Liver (tissue), 9 donors: ENCODE results near the gene SIL1. TPM values are rescaled to one million over a fixed set of nuclear protein-coding genes. Genes with fewer than 3 reads are reported as not detected.

Experiments used
- DNase-seq: peaks from one replicate; pipeline ENCODE4 v3.0.0-alpha.2; 2017; ENCODE audit warnings: low spot score
- H3K27ac ChIP-seq, 2 donors: one replicate each; pipeline ENCODE4 v1.7.0; 2013; ENCODE audit warnings: inconsistent platforms in 2 of 2, low read length in 2 of 2, control low read depth in 1 of 2, low read depth in 1 of 2, mild to moderate bottlenecking in 1 of 2
- H3K27me3 ChIP-seq, 4 donors: one replicate each; pipeline versions ENCODE4 v1.6.1 to v1.7.0; 2013; ENCODE audit warnings: low read length in 3 of 4, inconsistent platforms in 1 of 4, mild to moderate bottlenecking in 1 of 4, moderate library complexity in 1 of 4; ENCODE audit not compliant: control insufficient read depth in 4 of 4, insufficient read depth in 4 of 4
- H3K36me3 ChIP-seq, 4 donors: one replicate each; pipeline versions ENCODE4 v1.6.1 to v1.7.0; 2013; ENCODE audit warnings: low read length in 3 of 4, mild to moderate bottlenecking in 3 of 4, low read depth in 1 of 4, moderate library complexity in 1 of 4; ENCODE audit not compliant: control insufficient read depth in 4 of 4, insufficient read depth in 3 of 4
- H3K4me1 ChIP-seq, 4 donors: one replicate each; pipeline versions ENCODE4 v1.6.1 to v1.7.0; 2013; ENCODE audit warnings: low read length in 3 of 4, mild to moderate bottlenecking in 3 of 4, moderate library complexity in 1 of 4; ENCODE audit not compliant: control insufficient read depth in 4 of 4, insufficient read depth in 4 of 4
- H3K4me3 ChIP-seq, 3 donors: one replicate each; pipeline versions ENCODE4 v1.6.1 to v1.7.0; 2013; ENCODE audit warnings: low read length in 3 of 3, control low read depth in 1 of 3, low read depth in 1 of 3, mild to moderate bottlenecking in 1 of 3
- H3K9ac ChIP-seq, 2 donors: one replicate each; pipeline ENCODE4 v1.7.0; 2013; ENCODE audit warnings: low read length in 2 of 2, mild to moderate bottlenecking in 2 of 2, moderate library complexity in 2 of 2, control low read depth in 1 of 2, low read depth in 1 of 2
- H3K9me3 ChIP-seq, 4 donors: one replicate each; pipeline versions ENCODE4 v1.6.1 to v1.7.0; 2013; ENCODE audit warnings: low read length in 3 of 4; ENCODE audit not compliant: control insufficient read depth in 4 of 4
- FOXA1 ChIP-seq: IDR thresholded peaks from 2 replicates; pipeline ENCODE4 v1.6.1; 2016; ENCODE audit warnings: antibody characterized with exemption
- FOXA2 ChIP-seq: IDR thresholded peaks from 2 replicates; pipeline ENCODE4 v1.6.1; 2016; ENCODE audit warnings: antibody characterized with exemption
- GABPA ChIP-seq, 2 donors: IDR thresholded peaks in 1 of 2; conservative IDR thresholded peaks in 1 of 2; 2 replicates each; pipeline ENCODE4 v1.6.1; 2016; ENCODE audit warnings: antibody characterized with exemption in 2 of 2, mild to moderate bottlenecking in 1 of 2, moderate library complexity in 1 of 2
- JUND ChIP-seq, 2 donors: IDR thresholded peaks; 2 replicates each; pipeline ENCODE4 v1.6.1; 2016; ENCODE audit warnings: antibody characterized with exemption in 2 of 2
- REST ChIP-seq: IDR thresholded peaks from 2 replicates; pipeline ENCODE4 v1.6.1; 2016; ENCODE audit warnings: antibody characterized with exemption, mild to moderate bottlenecking
- RXRA ChIP-seq, 2 donors: IDR thresholded peaks; 2 replicates each; pipeline ENCODE4 v1.6.1; 2017 to 2018; ENCODE audit warnings: antibody characterized with exemption in 2 of 2, mild to moderate bottlenecking in 1 of 2
- SP1 ChIP-seq: IDR thresholded peaks from 2 replicates; pipeline ENCODE4 v1.6.1; 2018; ENCODE audit warnings: antibody characterized with exemption, mild to moderate bottlenecking
- TAF1 ChIP-seq: conservative IDR thresholded peaks from 2 replicates; pipeline ENCODE4 v1.6.1; 2016; ENCODE audit warnings: antibody characterized with exemption, mild to moderate bottlenecking
- YY1 ChIP-seq: IDR thresholded peaks from 2 replicates; pipeline ENCODE4 v1.6.1; 2016; ENCODE audit warnings: antibody characterized with exemption, mild to moderate bottlenecking
- WGBS: extraction: QIAGEN DNeasy Blood & Tissue Kit; methylation state at CpG from one replicate; pipeline ENCODE4 v1.1.7; 2013; 5-methylcytosine and 5-hydroxymethylcytosine counted together
- polyA plus RNA-seq, 2 donors: library from polyadenylated mRNA; stranded (reverse) in 1 of 2; unstranded in 1 of 2; fragments of 200-250 nt in 1 of 2; fragments of >200 nt in 1 of 2; fragmentation: Nextera tagmentation in 1 of 2; extraction: Ambion mirVana in 1 of 2; gene quantifications; one replicate each; pipeline versions ENCODE4 v1.2.1 to v1.2.3, GENCODE V29; 2013 to 2015
- total RNA-seq, 2 donors: library from RNA; depleted of rRNA; stranded (reverse); fragments of >200 nt; gene quantifications; one replicate each; pipeline ENCODE4 v1.2.3, GENCODE V29; 2014
- TF ChIP-seq, protein P1 (sequence below): IDR thresholded peaks from 2 replicates; pipeline ENCODE4 v1.6.1; 2016; ENCODE audit warnings: antibody characterized with exemption
- TF ChIP-seq, protein P2 (sequence below): fragments of 150-350 bp; IDR thresholded peaks from 2 replicates; pipeline ENCODE4 v1.5.1; 2017; ENCODE audit warnings: improper control_type of control experiment, low read depth, low read length; ENCODE audit not compliant: missing input control
- TF ChIP-seq, protein P3 (sequence below): IDR thresholded peaks from 2 replicates; pipeline ENCODE4 v1.6.1; 2016; ENCODE audit warnings: antibody characterized with exemption
- donor health status: healthy.
- donor health status: healthy.
- donor health status: healthy.
- donor health status: healthy.
- donor health status: healthy.

Gene SIL1
- total and polyA plus RNA-seq, 4 donors, result 38.1 to 95.1 (median 76.2) TPM

DNA sequence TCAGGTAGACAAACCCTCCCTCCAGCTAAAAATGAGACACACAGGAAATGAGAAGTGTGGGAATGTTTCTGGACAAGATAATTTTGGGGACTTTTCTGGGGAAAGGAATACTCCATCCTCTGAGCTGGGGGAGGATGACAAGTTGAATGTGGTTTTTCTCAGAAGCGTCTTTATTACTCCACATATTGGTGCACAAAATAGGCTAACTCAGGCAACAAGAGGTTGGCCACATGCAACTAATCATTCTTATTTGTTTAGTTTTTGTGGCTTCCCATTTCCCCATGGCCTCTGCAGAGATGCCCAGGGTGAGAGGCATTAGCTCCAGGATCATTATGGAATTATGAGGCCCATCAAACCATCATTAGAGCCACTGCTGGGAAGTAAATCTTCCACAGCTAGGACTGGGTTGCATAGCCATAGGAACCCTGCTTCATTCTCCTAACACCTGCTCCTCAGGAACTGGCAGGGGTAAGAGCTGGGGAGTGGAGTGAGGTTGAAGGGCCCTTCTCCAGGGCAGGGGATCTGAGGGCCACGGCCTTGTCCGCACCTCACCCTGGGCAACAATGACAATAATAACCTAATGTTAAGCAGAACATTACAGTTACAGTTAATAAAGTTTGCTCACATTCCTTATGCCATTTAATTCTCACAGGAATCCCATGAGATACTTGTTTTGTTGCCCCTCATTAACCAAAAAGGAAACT lies 9.3 kb upstream of the SIL1 start:
- Histone ChIP-seq H3K4me1 (no peaks in the 10 kb centered on the region), H3K9me3 (no peaks in the 10 kb centered on the region), H3K36me3 (no peaks in the 10 kb centered on the region), H3K9ac (no peak overlapping the region), H3K27ac (no peak overlapping the region), H3K4me3 (no peak overlapping the region), H3K27me3 (no peaks in the 10 kb centered on the region)
- no peak for DNase-seq
- WGBS, result 96% methylated on average over 3 of the region's 3 CpGs
- TF ChIP-seq, protein P1, sequence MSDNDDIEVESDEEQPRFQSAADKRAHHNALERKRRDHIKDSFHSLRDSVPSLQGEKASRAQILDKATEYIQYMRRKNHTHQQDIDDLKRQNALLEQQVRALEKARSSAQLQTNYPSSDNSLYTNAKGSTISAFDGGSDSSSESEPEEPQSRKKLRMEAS, result no peak
- TF ChIP-seq GABPA (IDR thresholded peaks at IDR 0.05 in 1 of 2, conservative IDR thresholded peaks at IDR 0.05 in 1 of 2) (no peak), FOXA1 (no peak), TAF1 (no peak), RXRA (IDR thresholded peaks at IDR 0.05) (no peak), SP1 (no peak)
- TF ChIP-seq, protein P2, sequence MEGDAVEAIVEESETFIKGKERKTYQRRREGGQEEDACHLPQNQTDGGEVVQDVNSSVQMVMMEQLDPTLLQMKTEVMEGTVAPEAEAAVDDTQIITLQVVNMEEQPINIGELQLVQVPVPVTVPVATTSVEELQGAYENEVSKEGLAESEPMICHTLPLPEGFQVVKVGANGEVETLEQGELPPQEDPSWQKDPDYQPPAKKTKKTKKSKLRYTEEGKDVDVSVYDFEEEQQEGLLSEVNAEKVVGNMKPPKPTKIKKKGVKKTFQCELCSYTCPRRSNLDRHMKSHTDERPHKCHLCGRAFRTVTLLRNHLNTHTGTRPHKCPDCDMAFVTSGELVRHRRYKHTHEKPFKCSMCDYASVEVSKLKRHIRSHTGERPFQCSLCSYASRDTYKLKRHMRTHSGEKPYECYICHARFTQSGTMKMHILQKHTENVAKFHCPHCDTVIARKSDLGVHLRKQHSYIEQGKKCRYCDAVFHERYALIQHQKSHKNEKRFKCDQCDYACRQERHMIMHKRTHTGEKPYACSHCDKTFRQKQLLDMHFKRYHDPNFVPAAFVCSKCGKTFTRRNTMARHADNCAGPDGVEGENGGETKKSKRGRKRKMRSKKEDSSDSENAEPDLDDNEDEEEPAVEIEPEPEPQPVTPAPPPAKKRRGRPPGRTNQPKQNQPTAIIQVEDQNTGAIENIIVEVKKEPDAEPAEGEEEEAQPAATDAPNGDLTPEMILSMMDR, result no peak

DNA sequence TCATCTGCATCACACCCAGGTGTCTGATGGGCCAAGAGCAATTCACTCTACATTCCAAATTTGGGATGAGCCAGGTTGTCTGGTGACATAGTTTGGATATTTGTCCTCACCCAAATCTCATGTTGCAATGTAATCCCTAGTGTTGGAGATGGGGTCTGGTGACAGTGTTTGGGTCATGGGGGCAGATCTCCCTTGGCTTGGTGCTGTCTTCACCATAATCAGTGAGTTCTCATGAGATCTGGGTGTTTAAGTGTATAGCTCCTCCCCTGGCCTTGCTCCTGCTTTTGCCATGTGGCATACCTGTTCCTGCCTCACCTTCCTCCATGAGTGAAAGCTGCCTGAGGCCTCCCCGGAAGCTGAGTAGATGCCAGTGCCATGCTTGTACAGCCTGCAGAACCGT lies 7.4 kb upstream of the SIL1 start:
- Histone ChIP-seq H3K9ac (no peak overlapping the region), H3K36me3 (no peaks in the 10 kb centered on the region), H3K27me3 (no peaks in the 10 kb centered on the region), H3K4me3 (no peak overlapping the region), H3K4me1 (no peaks in the 10 kb centered on the region), H3K9me3 (no peaks in the 10 kb centered on the region), H3K27ac (no peak overlapping the region)
- TF ChIP-seq, protein P1, result no peak
- WGBS, result 95% methylated on average over 2 of the region's 2 CpGs
- no peak for DNase-seq

DNA sequence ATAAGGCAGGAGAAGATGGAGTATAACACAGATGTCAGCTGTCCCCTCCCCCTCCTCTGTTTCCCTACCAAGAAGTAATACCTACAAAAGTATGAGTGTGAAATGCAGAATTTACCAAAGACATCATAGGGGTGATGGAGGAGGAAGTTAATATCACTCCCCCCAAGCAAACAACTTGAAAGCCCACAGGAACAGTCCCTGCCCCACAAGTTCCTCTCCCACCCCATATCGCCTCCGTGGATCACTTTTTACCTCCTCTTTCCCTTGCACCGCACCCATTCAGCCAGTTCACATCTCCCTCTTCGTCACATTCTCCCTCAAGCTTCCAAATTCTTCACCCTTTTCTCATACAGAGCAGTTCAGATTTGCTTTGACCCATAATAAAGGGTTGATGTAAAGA lies 7.0 kb upstream of the SIL1 start:
- Histone ChIP-seq H3K9ac (no peak overlapping the region), H3K27ac (no peak overlapping the region), H3K36me3 (no peaks in the 10 kb centered on the region), H3K4me3 (no peak overlapping the region), H3K9me3 (no peaks in the 10 kb centered on the region), H3K27me3 (no peaks in the 10 kb centered on the region), H3K4me1 (no peaks in the 10 kb centered on the region)
- TF ChIP-seq YY1 (no peak), FOXA1 (no peak), REST (no peak), GABPA (IDR thresholded peaks at IDR 0.05 in 1 of 2, conservative IDR thresholded peaks at IDR 0.05 in 1 of 2) (no peak), FOXA2 (no peak), RXRA (IDR thresholded peaks at IDR 0.05) (no peak), SP1 (no peak), JUND (IDR thresholded peaks at IDR 0.05) (no peak)
- TF ChIP-seq, protein P3, sequence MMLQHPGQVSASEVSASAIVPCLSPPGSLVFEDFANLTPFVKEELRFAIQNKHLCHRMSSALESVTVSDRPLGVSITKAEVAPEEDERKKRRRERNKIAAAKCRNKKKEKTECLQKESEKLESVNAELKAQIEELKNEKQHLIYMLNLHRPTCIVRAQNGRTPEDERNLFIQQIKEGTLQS, result no peak
- TF ChIP-seq, protein P1, result no peak
- TF ChIP-seq, protein P2, result no peak
- WGBS, result 83% methylated on average over 4 of the region's 4 CpGs
- no peak for DNase-seq
